Loucy (cell line): Measurements from ENCODE around the gene ANKRD39.

Experiments used
- CTCF ChIP-seq: fragments of 200-600 bp; sonication (generic); conservative IDR thresholded peaks from 2 replicates; pipeline ENCODE4 v1.5.1; 2014; ENCODE audit warnings: mild to moderate bottlenecking, antibody characterized with exemption, low read length
- EZH2phosphoT487 ChIP-seq: fragments of 200-600 bp; IDR thresholded peaks from 2 replicates; pipeline ENCODE4 v1.6.1; 2018; ENCODE audit warnings: antibody characterized with exemption, mild to moderate bottlenecking, moderate library complexity, borderline replicate concordance

GRCh38 chr2:96873651-96874096, 15.9 kb upstream of the ANKRD39 start:
- TF ChIP-seq CTCF (no peak), EZH2phosphoT487 (no peak)
